Natural killer cell (primary cell): ENCODE measurements around the gene VAV1. TPM values are rescaled to one million over a fixed set of nuclear protein-coding genes. Genes with fewer than 3 reads are reported as not detected.

Experiments used
- ATAC-seq, 3 donors: fragments of 150-1000 bp in 2 of 3; fragments of 200-7000 bp in 1 of 3; cut with Tn5 transposase; 1 replicate in 1 of 3; 2 replicates in 2 of 3; pipeline ENCODE4 v1.10.0; 2021; ENCODE audit warnings: mild to moderate bottlenecking in 2 of 3, moderate library complexity in 2 of 3
- DNase-seq, 2 donors: peaks; one replicate each; pipeline versions ENCODE4 v3.0.0 to v3.0.0-alpha.2; 2013 to 2021; ENCODE audit warnings: mixed read lengths in 1 of 2
- H3K27ac ChIP-seq: one replicate; pipeline ENCODE4 v1.5.1; 2013; ENCODE audit warnings: mild to moderate bottlenecking, low read length
- H3K27me3 ChIP-seq: one replicate; pipeline ENCODE4 v1.6.1; 2013; ENCODE audit warnings: low read length; ENCODE audit not compliant: control insufficient read depth, insufficient read depth
- H3K36me3 ChIP-seq: one replicate; pipeline ENCODE4 v1.6.1; 2013; ENCODE audit warnings: low read length; ENCODE audit not compliant: control insufficient read depth, insufficient read depth
- H3K4me1 ChIP-seq: one replicate; pipeline ENCODE4 v1.6.1; 2013; ENCODE audit warnings: low read length; ENCODE audit not compliant: control insufficient read depth, insufficient read depth
- H3K4me3 ChIP-seq: one replicate; pipeline ENCODE4 v1.5.1; 2013; ENCODE audit warnings: low read length
- H3K9me3 ChIP-seq: one replicate; pipeline ENCODE4 v1.6.1; 2013; ENCODE audit warnings: low read length; ENCODE audit not compliant: control insufficient read depth, insufficient read depth
- H3K27ac Mint-ChIP-seq, 2 donors: one replicate each; pipeline ENCODE4 v1.8.0; 2022; ENCODE audit warnings: mild to moderate bottlenecking in 2 of 2, mixed read lengths in 2 of 2, moderate library complexity in 1 of 2
- H3K27me3 Mint-ChIP-seq, 2 donors: one replicate each; pipeline ENCODE4 v1.8.0; 2022; ENCODE audit warnings: low read depth in 2 of 2, mixed read lengths in 2 of 2
- H3K36me3 Mint-ChIP-seq: one replicate; pipeline ENCODE4 v1.8.0; 2022; ENCODE audit warnings: mixed read lengths
- H3K4me1 Mint-ChIP-seq, 2 donors: one replicate each; pipeline ENCODE4 v1.8.0; 2022; ENCODE audit warnings: mixed read lengths in 2 of 2
- H3K4me3 Mint-ChIP-seq: one replicate; pipeline ENCODE4 v1.8.0; 2022; ENCODE audit warnings: mild to moderate bottlenecking, moderate library complexity, mixed read lengths
- H3K9me3 Mint-ChIP-seq, 2 donors: one replicate each; pipeline ENCODE4 v1.8.0; 2022; ENCODE audit warnings: mixed read lengths in 2 of 2
- CTCF ChIP-seq: fragments of 200-600 bp; IDR thresholded peaks from one replicate; pipeline ENCODE4 v1.8.0; 2022; ENCODE audit warnings: antibody characterized with exemption
- WGBS: methylation state at CpG from one replicate; pipeline ENCODE4 v1.1.7; 2013; ENCODE audit warnings: missing lambda C conversion rate; ENCODE audit not compliant: insufficient coverage; 5-methylcytosine and 5-hydroxymethylcytosine counted together
- intact Hi-C: fragments of 100-400 bp; cut with micrococcal nuclease; formaldehyde crosslinking; loops from one replicate; pipeline ENCODE4 v1.14.2; 2022
- total RNA-seq, 4 donors: library from RNA; stranded (reverse); fragments of 120-200 nt in 1 of 4; gene quantifications; one replicate each; pipeline versions ENCODE4 v1.2.3 to v1.2.4, GENCODE V29; 2013 to 2022

VAV1 gene
- total RNA-seq, 3 donors from 2014 or later (not counting 1 experiment from before 2014, with no cell fraction given), result 141 to 167 (median 164) TPM

- Mint-ChIP-seq H3K4me3 (peak overlapping the region; percentile 94), H3K27ac (peak overlapping the region; percentile 98), H3K9me3 (no peaks in the 10 kb centered on the region), H3K27me3 (no peaks in the 10 kb centered on the region), H3K4me1 (peaks cover 29 to 41% of the 10 kb centered on the region in 2 donors), H3K36me3 (no peaks in the 10 kb centered on the region)
- Histone ChIP-seq H3K27ac (peak overlapping the region; percentile 94), H3K36me3 (peaks cover 18% of the 10 kb centered on the region), H3K27me3 (no peaks in the 10 kb centered on the region), H3K9me3 (no peaks in the 10 kb centered on the region), H3K4me1 (peaks cover 53% of the 10 kb centered on the region), H3K4me3 (peak overlapping the region; percentile 80)
- DNase-seq, result no peak
- intact Hi-C loops, result loop anchor here (1.0 to 5.0 kb wide), 6 partner anchors 35 to 220 kb away; partner anchors contain the start of gene VAV1
- peak in 1 of 3 donors; percentile 1 for ATAC-seq
- no peak for TF ChIP-seq CTCF
- WGBS, result 0% methylated on average over 15 of the region's 16 CpGs
These were observed 35.6 kb upstream of the VAV1 start for GRCh38 chr19:6736917-6737283.

- intact Hi-C loops, result loop anchor here (1.0 to 5.0 kb wide), 5 partner anchors 35 to 220 kb away; partner anchors contain the start of gene VAV1
- Histone ChIP-seq H3K4me3 (peak within 1 kb of the TSS; percentile 80), H3K27me3 (no peaks in the 10 kb centered on the region), H3K27ac (peak within 1 kb of the TSS; percentile 94), H3K9me3 (no peaks in the 10 kb centered on the region), H3K4me1 (peaks cover 53% of the 10 kb centered on the region), H3K36me3 (peaks cover 13% of the 10 kb centered on the region)
- Mint-ChIP-seq H3K4me1 (peaks cover 29 to 41% of the 10 kb centered on the region in 2 donors), H3K9me3 (no peaks in the 10 kb centered on the region), H3K27ac (peak within 1 kb of the TSS; percentile 98), H3K4me3 (peak within 1 kb of the TSS; percentile 96), H3K27me3 (no peaks in the 10 kb centered on the region), H3K36me3 (no peaks in the 10 kb centered on the region)
- 0% methylated on average over 55 of the region's 55 CpGs for WGBS
- ATAC-seq, result peak; percentile 70 to 89 (median 77)
- TF ChIP-seq CTCF, result no peak
- peak; percentile 99 for DNase-seq
These were observed 35.1 kb upstream of the VAV1 start, which contains the start of gene GPR108 for GRCh38 chr19:6737284-6737872. Gene GPR108, minus strand, starts transcription at chr19:6737580. Its CDS starts 4 bp downstream, at chr19:6737576.

GRCh38 chr19:6737873-6738786 lies 34.4 kb upstream of the VAV1 start:
- DNase-seq (peak; percentile 68 to 89), ATAC-seq (peak in 1 of 3 donors; percentile 8)
- H3K36me3 ChIP-seq, result peaks cover 6% of the 10 kb centered on the region
- intact Hi-C loops, result loop anchor here (1.0 to 5.0 kb wide), 6 partner anchors 29 to 221 kb away; partner anchors contain the start of genes SH2D3A and VAV1
- peak overlapping the region; percentile 43 for H3K4me3 ChIP-seq
- no peaks in the 10 kb centered on the region for H3K27me3 Mint-ChIP-seq
- H3K4me1 Mint-ChIP-seq, result peaks cover 29 to 41% of the 10 kb centered on the region in 2 donors
- peak; percentile 71 for TF ChIP-seq CTCF
- H3K27ac Mint-ChIP-seq, result peak overlapping the region; percentile 98
- H3K27ac ChIP-seq, result peak overlapping the region; percentile 66
- no peaks in the 10 kb centered on the region for H3K9me3 ChIP-seq
- no peaks in the 10 kb centered on the region for H3K27me3 ChIP-seq
- WGBS, result 15% methylated on average over 13 of the region's 13 CpGs
- H3K4me1 ChIP-seq, result peaks cover 53% of the 10 kb centered on the region
- H3K9me3 Mint-ChIP-seq, result no peaks in the 10 kb centered on the region
- H3K36me3 Mint-ChIP-seq, result no peaks in the 10 kb centered on the region
- peak overlapping the region; percentile 96 for H3K4me3 Mint-ChIP-seq
